K562 (cell line): Measurements from ENCODE around the gene SLC25A34. TPM values are rescaled to one million over a fixed set of nuclear protein-coding genes. Genes with fewer than 3 reads are reported as not detected.

Experiments
- CBFA2T2 ChIP-seq: fragments of 450-650 bp; conservative IDR thresholded peaks from 2 replicates; pipeline ENCODE4 v1.6.1; 2017; ENCODE audit warnings: mild to moderate bottlenecking
- CTCF ChIP-seq, 3 experiments: IDR thresholded peaks in 2 of 3; conservative IDR thresholded peaks in 1 of 3; 2 replicates each; pipeline ENCODE4 v1.5.1; 2011 to 2012; ENCODE audit warnings: low read length in 3 of 3, mild to moderate bottlenecking in 3 of 3, control low read depth in 2 of 3, improper control_type of control experiment in 1 of 3, inconsistent platforms in 1 of 3, low read depth in 1 of 3, mixed read lengths in 1 of 3, moderate library complexity in 1 of 3; ENCODE audit not compliant: insufficient read depth in 2 of 3
- ELF1 ChIP-seq: fragments of 200-800 bp; sonication (Bioruptor generic); IDR thresholded peaks from 2 replicates; pipeline ENCODE4 v1.6.1; 2016; ENCODE audit warnings: missing genetic modification characterization, missing compliant biosample characterization
- ILF3 ChIP-seq: fragments of 450-650 bp; IDR thresholded peaks from 2 replicates; pipeline ENCODE4 v1.6.1; 2018; ENCODE audit warnings: antibody characterized with exemption, mild to moderate bottlenecking, moderate library complexity, borderline replicate concordance
- L3MBTL2 ChIP-seq: fragments of 450-650 bp; IDR thresholded peaks from 2 replicates; pipeline ENCODE4 v1.6.1; 2016; ENCODE audit warnings: mild to moderate bottlenecking, moderate library complexity
- MAZ ChIP-seq, 2 experiments: fragments of 450-650 bp in 1 of 2; sonication (generic) in 1 of 2; formaldehyde crosslinking; IDR thresholded peaks in 1 of 2; conservative IDR thresholded peaks in 1 of 2; 2 replicates each; pipeline versions ENCODE4 v1.4.0 to v1.5.0; 2020; ENCODE audit warnings: mild to moderate bottlenecking in 1 of 2, missing genetic modification reagents in 1 of 2
- MEIS2 ChIP-seq: fragments of 450-650 bp; IDR thresholded peaks from 2 replicates; pipeline ENCODE4 v1.6.1; 2014; ENCODE audit warnings: mild to moderate bottlenecking; ENCODE audit not compliant: partially characterized antibody
- PKNOX1 ChIP-seq: fragments of 450-650 bp; IDR thresholded peaks from 2 replicates; pipeline ENCODE4 v1.6.1; 2016
- RCOR1 ChIP-seq, 2 experiments: IDR thresholded peaks; 2 replicates each; pipeline ENCODE4 v1.6.1; 2012; ENCODE audit warnings: low read depth in 2 of 2, low read length in 2 of 2, borderline replicate concordance in 1 of 2, improper control_type of control experiment in 1 of 2
- SMARCE1 ChIP-seq: fragments of 450-650 bp; IDR thresholded peaks from 2 replicates; pipeline ENCODE4 v1.7.1; 2016; ENCODE audit warnings: mild to moderate bottlenecking
- SOX6 ChIP-seq: fragments of 450-650 bp; IDR thresholded peaks from 2 replicates; pipeline ENCODE4 v1.6.1; 2014; ENCODE audit warnings: mild to moderate bottlenecking
- TAL1 ChIP-seq: fragments of 450-650 bp; IDR thresholded peaks from 2 replicates; pipeline ENCODE4 v1.6.1; 2016; ENCODE audit warnings: mild to moderate bottlenecking
- TCF15 ChIP-seq: fragments of 250-450 bp; sonication (Bioruptor Pico); IDR thresholded peaks from 2 replicates; pipeline ENCODE4 v1.8.0; 2022; ENCODE audit warnings: moderate library complexity, mild to moderate bottlenecking, inconsistent platforms
- ZBTB11 ChIP-seq, 3 experiments: fragments of 200-800 bp in 1 of 3; fragments of 250-450 bp in 1 of 3; fragments of 450-650 bp in 1 of 3; sonication (Bioruptor Pico) in 1 of 3; sonication (Bioruptor generic) in 1 of 3; formaldehyde crosslinking in 1 of 3; IDR thresholded peaks; 2 replicates each; pipeline versions ENCODE4 v1.6.1 to v1.8.0; 2016 to 2022; ENCODE audit warnings: mild to moderate bottlenecking in 2 of 3, missing genetic modification characterization in 2 of 3, missing compliant biosample characterization in 1 of 3, moderate library complexity in 1 of 3
- ZNF212 ChIP-seq: fragments of 450-650 bp; formaldehyde crosslinking; IDR thresholded peaks from 2 replicates; pipeline ENCODE4 v1.4.0; 2020; ENCODE audit warnings: mild to moderate bottlenecking
- ZNF282 ChIP-seq: sonication (generic); formaldehyde crosslinking; IDR thresholded peaks from 2 replicates; pipeline ENCODE4 v1.8.1; 2023; ENCODE audit warnings: missing genetic modification reagents
- polyA plus RNA-seq, 8 experiments: library from polyadenylated mRNA; depleted of rRNA in 4 of 8; stranded (reverse) in 5 of 8; unstranded in 3 of 8; fragments of >200 nt; fragmentation: Nextera tagmentation in 2 of 8; fragmentation: Illumina TruSeq in 1 of 8; extraction: Ambion mirVana in 2 of 8; extraction: Trizol in 1 of 8; gene quantifications; 2 replicates each; pipeline versions ENCODE4 v1.2.1 to v1.2.3, GENCODE V29; 2011 to 2014; ENCODE audit warnings: inconsistent platforms in 1 of 8, missing spikeins in 1 of 8
- total RNA-seq, 7 experiments: library from RNA; depleted of rRNA in 6 of 7; stranded (reverse); fragments of >200 nt in 6 of 7; fragmentation: Illumina TruSeq in 2 of 7; extraction: Trizol in 2 of 7; gene quantifications; 2 replicates each; pipeline versions ENCODE4 v1.2.1 to v1.2.3, GENCODE V29; 2011 to 2021; ENCODE audit warnings: low replicate concordance in 1 of 7

The SLC25A34 gene
- total and polyA plus RNA-seq, 9 of the 15 experiments (the other 6 are each of a cell fraction or from before 2014, with no cell fraction given) = 0.01 to 0.57 (median 0.16) TPM

- TF ChIP-seq ZBTB11 (CRISPR knock-in tag; IDR thresholded peaks at IDR 0.05) (0 out of 6 replicates have a peak, but pooled peaks of 1 of the 3 experiments have one; percentile 23), CTCF (IDR thresholded peaks at IDR 0.05 in 2 of 3, conservative IDR thresholded peaks at IDR 0.05 in 1 of 3; ENCODE audit: insufficient read depth in 2 of 3, low read depth in 1 of 3, low read length in 3 of 3) (no peak), ZNF282 (CRISPR knock-in tag) (no peak), SOX6 (peak; percentile 63; the same call in 1 of the 2 replicates), L3MBTL2 (0 out of 2 replicates have a peak, but pooled peaks have one; percentile 13), ELF1 (tag) (0 out of 2 replicates have a peak, but pooled peaks have one; percentile 24), TCF15 (0 out of 2 replicates have a peak, but pooled peaks have one; percentile 19), CBFA2T2 (peak; percentile 67), SMARCE1 (peak; percentile 18; the same call in 1 of the 2 replicates), MEIS2 (peak; percentile 45), ZNF212 (CRISPR knock-in tag) (no peak), RCOR1 (IDR thresholded peaks at IDR 0.05; ENCODE audit: borderline replicate concordance in 1 of 2, low read depth in 2 of 2, low read length in 2 of 2) (peak in 1 of 2 experiments; percentile 42; a peak in 1 of 4 replicates), TAL1 (peak; percentile 72), ILF3 (no peak), MAZ (CRISPR knock-in tag; conservative IDR thresholded peaks at IDR 0.05 in 1 of 2, IDR thresholded peaks at IDR 0.05 in 1 of 2) (no peak), PKNOX1 (peak; percentile 59)
These were observed 25.5 kb downstream of the SLC25A34 start (continued) for GRCh38 chr1:15761366-15762128.
